Astrocyte (in vitro differentiated cells and primary cell): Measurements from ENCODE around the gene ATP2B3.

Experiments
- EZH2 ChIP-seq: IDR thresholded peaks from 2 replicates; pipeline ENCODE4 v1.6.1; 2012; ENCODE audit warnings: mild to moderate bottlenecking, low read length, inconsistent platforms; ENCODE audit not compliant: insufficient read depth
- TF ChIP-seq, protein P1 (sequence below): IDR thresholded peaks from 2 replicates; pipeline ENCODE4 v1.5.1; 2011; ENCODE audit warnings: low read depth, mild to moderate bottlenecking, inconsistent platforms, low read length, moderate library complexity; ENCODE audit not compliant: insufficient read depth

DNA sequence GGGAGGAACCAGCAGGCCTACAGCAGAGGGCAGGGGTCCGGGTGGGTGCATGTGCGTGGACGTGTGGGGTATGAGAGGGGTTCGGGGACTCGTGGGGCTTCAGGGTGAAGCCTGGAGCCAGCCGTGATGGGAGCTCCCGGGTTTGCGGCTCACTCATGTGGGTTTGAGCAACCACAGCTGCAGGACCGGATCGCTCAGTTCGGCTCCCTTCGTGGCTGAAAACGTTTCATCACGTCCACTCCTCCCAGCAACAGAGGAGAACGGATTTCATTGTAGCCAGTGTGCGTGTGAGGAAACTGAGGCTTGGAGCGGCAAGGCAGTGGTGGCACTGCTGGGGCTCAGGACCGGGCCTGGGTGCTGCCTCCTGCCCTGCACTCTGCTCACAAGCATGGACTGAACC lies 12.1 kb upstream of the ATP2B3 start:
- TF ChIP-seq, protein P1, sequence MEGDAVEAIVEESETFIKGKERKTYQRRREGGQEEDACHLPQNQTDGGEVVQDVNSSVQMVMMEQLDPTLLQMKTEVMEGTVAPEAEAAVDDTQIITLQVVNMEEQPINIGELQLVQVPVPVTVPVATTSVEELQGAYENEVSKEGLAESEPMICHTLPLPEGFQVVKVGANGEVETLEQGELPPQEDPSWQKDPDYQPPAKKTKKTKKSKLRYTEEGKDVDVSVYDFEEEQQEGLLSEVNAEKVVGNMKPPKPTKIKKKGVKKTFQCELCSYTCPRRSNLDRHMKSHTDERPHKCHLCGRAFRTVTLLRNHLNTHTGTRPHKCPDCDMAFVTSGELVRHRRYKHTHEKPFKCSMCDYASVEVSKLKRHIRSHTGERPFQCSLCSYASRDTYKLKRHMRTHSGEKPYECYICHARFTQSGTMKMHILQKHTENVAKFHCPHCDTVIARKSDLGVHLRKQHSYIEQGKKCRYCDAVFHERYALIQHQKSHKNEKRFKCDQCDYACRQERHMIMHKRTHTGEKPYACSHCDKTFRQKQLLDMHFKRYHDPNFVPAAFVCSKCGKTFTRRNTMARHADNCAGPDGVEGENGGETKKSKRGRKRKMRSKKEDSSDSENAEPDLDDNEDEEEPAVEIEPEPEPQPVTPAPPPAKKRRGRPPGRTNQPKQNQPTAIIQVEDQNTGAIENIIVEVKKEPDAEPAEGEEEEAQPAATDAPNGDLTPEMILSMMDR, result no peak
- no peak for TF ChIP-seq EZH2
